GM04503 (cell line): ENCODE data around the gene C4BPA.

Experiments used
- DNase-seq: peaks from one replicate; pipeline ENCODE4 v3.0.0-alpha.2; 2012; ENCODE audit warnings: low read depth

Gene C4BPA

DNA sequence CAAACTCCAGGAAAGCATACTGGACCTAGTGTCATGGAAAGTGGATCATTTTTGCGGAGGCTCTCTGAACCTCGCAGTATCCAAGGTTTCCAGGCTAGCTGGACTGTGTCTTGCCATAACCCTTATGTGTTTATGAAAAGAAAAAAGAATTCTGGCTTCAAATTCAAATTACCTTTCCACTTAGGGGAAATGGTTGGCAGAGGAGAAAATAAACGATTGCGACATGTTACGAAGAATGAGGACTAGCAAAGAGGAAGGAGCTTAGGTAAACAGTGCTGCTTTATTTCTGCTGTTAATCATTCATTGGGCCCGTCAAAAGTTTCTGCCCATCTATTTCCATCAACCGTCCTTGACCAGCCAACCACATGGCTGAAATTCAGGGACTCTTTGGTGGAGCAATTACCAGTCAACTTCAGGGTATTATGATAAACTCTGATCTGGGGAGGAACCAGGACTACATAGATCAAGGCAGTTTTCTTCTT, at the start of gene C4BPA:
Gene C4BPA (plus strand): TSS at position 342 of the 482 bp plus-strand sequence. CDS start 8,793 bp downstream, outside the sequence.
- DNase-seq, result no peak

GRCh38 chr1:207054491-207054890, 49.5 kb upstream of the C4BPA start:
- no peak for DNase-seq

DNA sequence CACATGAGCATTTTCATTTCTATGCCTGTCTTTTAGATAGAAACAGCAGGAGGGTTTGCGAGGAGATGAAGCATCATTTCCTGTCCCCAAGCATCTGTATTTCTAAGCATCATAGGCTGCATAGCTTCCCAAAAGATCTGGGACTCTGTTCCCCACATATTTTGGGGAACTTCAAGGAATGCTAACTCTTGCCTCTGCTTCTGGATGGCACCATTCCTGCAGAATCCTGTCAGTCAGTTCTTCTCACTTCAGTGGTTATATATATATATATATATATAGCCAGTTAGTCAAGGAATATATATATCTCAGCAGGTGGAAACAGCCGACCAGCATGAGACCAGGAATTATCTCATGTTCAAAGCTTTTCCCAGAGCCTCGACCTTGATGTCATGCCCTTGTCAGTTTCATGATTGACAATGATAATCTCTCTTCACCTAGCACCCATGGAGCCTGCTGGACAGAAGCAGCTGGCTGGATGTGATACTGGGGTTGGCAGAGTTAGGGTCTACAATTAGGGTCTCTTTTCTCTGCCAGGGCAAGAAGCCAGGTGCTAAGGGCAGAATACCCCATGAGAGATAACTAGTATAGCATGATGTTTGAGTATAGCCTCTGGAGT, 48.5 kb upstream of the C4BPA start:
- no peak for DNase-seq

DNA sequence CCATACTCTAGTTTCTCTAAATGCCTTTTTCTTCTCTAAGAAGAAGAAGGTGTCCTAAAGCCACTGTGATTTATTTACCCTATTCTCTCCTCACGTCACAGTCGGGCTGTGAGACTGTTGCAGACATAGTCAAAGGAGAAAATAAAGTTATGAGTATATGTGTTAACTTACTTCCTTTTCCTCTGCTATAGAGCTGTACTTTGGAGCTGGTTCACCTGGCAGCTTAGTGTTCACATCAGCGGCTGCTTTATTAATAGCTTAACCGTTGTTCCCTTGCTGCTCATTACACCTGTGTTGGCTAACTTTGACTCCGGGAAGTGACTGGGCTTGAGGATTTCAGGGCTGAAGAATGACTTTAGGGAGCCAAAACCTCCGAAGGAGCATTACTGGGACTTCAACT, 47.4 kb upstream of the C4BPA start:
- DNase-seq, result no peak

GRCh38 chr1:207058252-207058651, 45.8 kb upstream of the C4BPA start:
- DNase-seq, result no peak

- no peak for DNase-seq
Measured at GRCh38 chr1:207058878-207059867, 44.9 kb upstream of the C4BPA start.

DNA sequence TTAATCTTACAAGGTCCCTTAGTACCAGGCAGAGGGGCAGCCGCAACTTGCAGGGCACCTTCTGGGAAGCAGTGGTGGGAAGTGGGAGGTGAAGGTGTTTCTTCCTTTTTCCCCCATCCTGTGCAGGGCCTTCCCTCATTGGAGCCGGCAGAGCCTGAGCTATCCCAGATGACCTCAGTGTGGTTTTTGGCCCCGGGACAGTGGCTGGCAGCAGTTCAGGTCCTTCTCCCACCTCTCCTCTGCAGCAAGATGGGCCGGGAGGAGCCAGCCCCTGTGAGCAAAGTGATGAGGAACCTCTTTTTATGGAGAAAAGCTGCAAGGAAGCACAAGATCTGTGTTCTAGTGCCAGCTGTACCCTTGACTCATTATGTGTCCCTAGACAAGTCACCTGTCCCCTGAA, 44.2 kb upstream of the C4BPA start:
- no peak for DNase-seq

- no peak for DNase-seq
Measured at GRCh38 chr1:207060596-207060995, 43.4 kb upstream of the C4BPA start.

DNA sequence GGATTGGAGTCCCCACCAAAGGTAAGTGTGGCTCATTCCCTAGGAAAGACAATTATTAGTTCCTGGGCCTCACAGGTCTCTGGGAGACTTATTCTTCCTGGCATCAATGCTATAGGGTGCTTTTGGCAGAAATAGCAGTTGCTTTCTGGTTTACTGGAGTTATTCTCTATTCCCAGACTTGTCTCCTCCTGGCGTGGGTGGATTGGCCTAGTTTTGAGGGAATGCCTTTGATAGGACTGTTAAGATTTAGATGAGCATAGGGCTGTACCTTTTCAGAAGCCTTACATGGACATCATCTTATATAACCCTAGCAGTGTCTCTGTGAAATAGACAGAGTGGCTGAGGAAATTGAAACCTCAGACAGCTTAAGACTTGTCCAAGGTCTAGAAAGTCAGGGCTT, 42.0 kb upstream of the C4BPA start:
- DNase-seq, result no peak

- DNase-seq, result no peak
Measured at GRCh38 chr1:207063014-207063413, 41.0 kb upstream of the C4BPA start.

- DNase-seq, result no peak
Measured at GRCh38 chr1:207064561-207064960, 39.5 kb upstream of the C4BPA start.

DNA sequence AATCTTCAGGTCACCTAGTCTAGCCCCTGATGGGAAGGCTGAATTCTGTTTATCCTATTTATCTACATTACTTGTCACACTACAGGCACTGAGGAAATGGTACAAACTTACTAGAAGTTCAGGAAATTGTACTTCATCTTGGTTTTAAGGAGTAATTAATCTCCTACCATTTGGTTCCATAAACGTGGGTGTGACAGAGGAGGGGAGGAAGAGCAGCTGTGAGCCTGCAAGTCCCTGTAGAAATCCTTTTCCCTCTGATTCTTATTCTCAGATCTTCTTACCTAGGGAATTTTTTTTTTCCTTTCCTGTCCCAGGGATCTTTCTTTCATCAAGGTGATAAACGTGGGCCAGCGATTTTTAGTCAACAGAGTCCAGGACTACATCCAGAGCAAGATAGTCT, 36.8 kb upstream of the C4BPA start:
- no peak for DNase-seq

DNA sequence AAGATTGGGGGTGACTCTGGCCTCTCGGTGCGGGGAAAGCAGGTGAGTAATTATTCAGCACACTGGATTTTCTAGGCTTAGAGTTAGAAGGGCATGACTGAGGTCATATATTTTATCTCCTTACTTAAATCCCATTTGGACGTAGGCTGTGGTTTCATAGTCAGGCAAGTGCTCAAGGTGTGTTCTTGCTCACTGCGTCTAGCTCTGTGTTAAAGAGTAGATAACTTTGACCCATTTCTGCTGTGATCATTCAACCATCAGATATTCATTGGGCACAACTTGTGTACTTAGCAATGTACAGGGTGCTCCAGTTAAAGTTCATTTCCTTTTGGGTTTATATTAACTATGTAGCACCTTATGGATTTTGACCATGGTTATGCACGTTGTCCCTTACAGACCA, 36.4 kb upstream of the C4BPA start:
- DNase-seq, result no peak

- no peak for DNase-seq
Measured at GRCh38 chr1:207069061-207069460, 35.0 kb upstream of the C4BPA start.

DNA sequence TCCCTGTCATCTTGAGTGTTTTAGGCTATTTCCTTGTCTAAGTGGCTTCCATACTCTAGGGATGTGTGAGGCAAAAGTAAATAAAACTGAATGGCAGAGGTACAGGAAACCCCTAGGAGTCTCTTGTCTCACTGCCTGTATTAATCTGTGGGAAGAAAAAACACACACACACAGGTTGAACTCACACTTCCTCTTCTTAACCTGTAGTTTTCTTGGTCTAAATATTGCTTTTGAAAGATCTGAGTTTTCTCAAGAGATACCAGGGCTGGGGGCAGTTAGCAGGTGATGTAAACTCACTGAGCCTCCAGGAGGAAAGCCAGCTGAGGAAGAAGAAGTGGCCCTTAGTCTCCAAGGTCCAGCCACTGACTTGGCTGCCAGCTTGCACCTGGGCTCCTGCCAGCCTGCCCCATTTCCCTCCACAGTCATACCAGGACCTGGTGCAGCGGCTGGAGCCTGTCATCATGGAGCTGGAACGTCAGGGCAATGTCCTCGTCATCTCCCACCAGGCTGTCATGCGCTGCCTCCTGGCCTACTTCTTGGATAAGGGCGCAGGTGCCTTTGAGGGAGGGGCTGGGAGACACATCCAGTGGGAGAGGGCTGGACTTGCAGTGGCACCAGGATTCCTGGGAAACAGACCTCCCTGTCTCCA, 34.1 kb upstream of the C4BPA start:
- DNase-seq, result no peak

DNA sequence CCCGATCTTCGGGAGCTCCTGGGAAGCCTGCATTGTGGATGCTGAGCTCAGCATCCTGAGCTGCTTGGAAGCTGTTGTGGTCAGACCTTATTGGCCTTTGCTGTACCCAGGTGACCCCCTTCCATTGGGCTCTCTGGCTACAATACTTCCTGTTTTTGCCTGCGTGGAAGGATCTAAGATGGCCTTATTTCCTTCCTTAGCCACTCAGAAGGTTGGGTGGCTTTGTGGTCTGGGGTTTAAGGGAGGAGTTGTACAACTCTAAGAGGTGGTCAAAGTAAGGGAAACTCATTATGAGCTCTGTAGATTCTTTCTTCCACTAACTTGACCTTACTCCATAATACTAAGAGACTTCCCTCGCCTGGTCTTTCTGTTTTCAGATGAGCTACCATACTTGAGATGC, 33.2 kb upstream of the C4BPA start:
- no peak for DNase-seq

GRCh38 chr1:207071426-207071825, 32.6 kb upstream of the C4BPA start:
- DNase-seq, result no peak

DNA sequence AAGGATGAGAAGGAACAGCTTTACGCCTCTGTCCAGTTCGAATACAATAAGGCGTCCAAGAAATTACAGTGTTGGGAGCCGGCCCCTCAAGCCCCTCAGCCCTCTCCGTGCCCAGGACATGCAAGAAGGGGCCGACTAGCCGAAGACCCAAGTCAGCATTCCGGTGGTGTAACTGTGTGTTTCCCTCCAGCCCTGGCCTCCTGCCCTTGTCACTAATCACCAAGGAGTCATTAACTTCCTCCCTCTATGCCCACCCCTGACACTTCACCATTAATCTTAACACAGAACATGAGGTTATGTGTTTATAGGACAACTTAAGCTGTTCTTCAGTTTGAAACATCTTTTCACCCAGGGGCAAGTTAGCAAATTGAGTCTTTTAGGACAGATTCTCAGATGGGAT, 31.8 kb upstream of the C4BPA start:
- no peak for DNase-seq

- no peak for DNase-seq
Measured at GRCh38 chr1:207073906-207074820, 29.9 kb upstream of the C4BPA start.

DNA sequence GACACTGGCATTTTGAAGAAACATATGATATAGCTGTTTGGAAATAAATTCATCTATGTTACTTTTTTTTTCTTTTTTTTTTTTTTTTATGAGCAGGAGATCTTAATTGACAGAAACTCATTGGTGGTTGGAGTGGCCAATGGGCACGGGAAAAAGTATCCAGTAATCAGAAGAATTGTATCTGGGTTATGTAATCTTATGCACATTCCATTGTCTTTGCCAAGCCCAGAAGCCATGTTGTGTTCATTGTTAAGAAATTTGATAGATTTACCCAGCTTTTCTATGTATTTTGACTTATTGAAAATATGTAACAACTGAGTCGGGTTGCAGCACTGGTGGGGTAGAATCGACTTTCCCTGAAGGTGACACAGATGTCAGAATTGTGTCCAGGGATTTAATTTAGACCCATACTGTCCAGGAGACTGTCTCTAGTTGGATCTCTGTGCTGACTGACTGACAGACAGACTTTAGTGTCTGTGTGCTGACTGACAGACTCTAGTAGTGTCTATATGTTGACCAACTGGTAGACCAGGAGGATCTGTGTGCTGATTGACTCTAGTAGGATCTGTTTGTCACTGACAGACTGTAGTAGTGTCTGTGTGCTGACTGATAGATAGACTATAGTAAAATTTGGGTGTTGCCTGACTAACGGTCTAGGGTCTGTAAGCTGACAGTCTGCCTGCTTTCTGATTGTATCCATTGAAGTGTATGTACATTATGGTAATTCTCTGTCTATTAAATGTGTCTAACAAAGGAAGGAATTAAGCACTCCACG, 27.7 kb upstream of the C4BPA start:
- DNase-seq, result no peak

- DNase-seq, result no peak
Measured at GRCh38 chr1:207077012-207077411, 27.0 kb upstream of the C4BPA start.
